HEK293T (cell line): Measurements from ENCODE around the gene M1AP.

ENCODE experiments used
- CTCF ChIA-PET: fragments of 350-600 bp; formaldehyde crosslinking; extraction: SDS; loops from one replicate; lab custom pipeline; 2021; ENCODE audit warnings: antibody characterized with exemption, inconsistent platforms; lab: Yijun Ruan, JAX
- POLR2A ChIA-PET: fragments of 350-600 bp; formaldehyde crosslinking; extraction: SDS; loops from one replicate; lab custom pipeline; 2020; ENCODE audit warnings: antibody characterized with exemption, inconsistent platforms; lab: Yijun Ruan, JAX
- DNase-seq: peaks from one replicate; pipeline ENCODE4 v3.0.0; 2012; ENCODE audit warnings: mixed read lengths; ENCODE audit errors: extremely low spot score
- ARNT ChIP-seq: fragments of 450-650 bp; IDR thresholded peaks from 2 replicates; pipeline ENCODE4 v1.6.1; 2017; ENCODE audit warnings: mild to moderate bottlenecking
- BHLHE40 ChIP-seq: fragments of 450-650 bp; IDR thresholded peaks from 2 replicates; pipeline ENCODE4 v1.6.1; 2016; ENCODE audit warnings: mild to moderate bottlenecking, moderate library complexity, borderline replicate concordance
- CTBP1 ChIP-seq: fragments of 450-650 bp; IDR thresholded peaks from 2 replicates; pipeline ENCODE4 v1.6.1; 2016; ENCODE audit warnings: borderline replicate concordance
- ELF4 ChIP-seq: fragments of 450-650 bp; IDR thresholded peaks from 2 replicates; pipeline ENCODE4 v1.6.1; 2017; ENCODE audit warnings: antibody characterized with exemption
- FOXA1 ChIP-seq: fragments of 450-650 bp; IDR thresholded peaks from 2 replicates; pipeline ENCODE4 v1.6.1; 2016; ENCODE audit warnings: mild to moderate bottlenecking
- FOXK2 ChIP-seq: fragments of 450-650 bp; IDR thresholded peaks from 2 replicates; pipeline ENCODE4 v1.6.1; 2016; ENCODE audit warnings: mild to moderate bottlenecking
- FOXM1 ChIP-seq: fragments of 450-650 bp; IDR thresholded peaks from 2 replicates; pipeline ENCODE4 v1.6.1; 2017; ENCODE audit warnings: mild to moderate bottlenecking, borderline replicate concordance
- HDGF ChIP-seq: fragments of 450-650 bp; IDR thresholded peaks from 2 replicates; pipeline ENCODE4 v1.6.1; 2017; ENCODE audit warnings: antibody characterized with exemption, borderline replicate concordance
- L3MBTL2 ChIP-seq: fragments of 450-650 bp; conservative IDR thresholded peaks from 2 replicates; pipeline ENCODE4 v1.6.1; 2016; ENCODE audit warnings: mild to moderate bottlenecking
- LEF1 ChIP-seq: fragments of 450-650 bp; IDR thresholded peaks from 2 replicates; pipeline ENCODE4 v1.6.1; 2017; ENCODE audit warnings: mild to moderate bottlenecking, borderline replicate concordance
- NFRKB ChIP-seq: fragments of 450-650 bp; IDR thresholded peaks from 2 replicates; pipeline ENCODE4 v1.6.1; 2016; ENCODE audit warnings: mild to moderate bottlenecking, moderate library complexity
- PKNOX1 ChIP-seq: fragments of 450-650 bp; IDR thresholded peaks from 2 replicates; pipeline ENCODE4 v1.6.1; 2016
- SP1 ChIP-seq: fragments of 450-650 bp; IDR thresholded peaks from 2 replicates; pipeline ENCODE4 v1.6.1; 2017
- SUZ12 ChIP-seq: fragments of 450-650 bp; IDR thresholded peaks from 2 replicates; pipeline ENCODE4 v1.6.1; 2016; ENCODE audit warnings: mild to moderate bottlenecking
- TARDBP ChIP-seq: fragments of 450-650 bp; IDR thresholded peaks from 2 replicates; pipeline ENCODE4 v1.6.1; 2016
- ZNF384 ChIP-seq: fragments of 450-650 bp; IDR thresholded peaks from 2 replicates; pipeline ENCODE4 v1.6.1; 2016

M1AP gene

GRCh38 chr2:74619651-74620297 lies 28.4 kb downstream of the M1AP start:
- CTCF ChIA-PET = no interaction called here
- POLR2A ChIA-PET = no interaction called here
- no peak for DNase-seq
- TF ChIP-seq PKNOX1 (no peak), TARDBP (no peak), NFRKB (no peak), SUZ12 (no peak), SP1 (no peak)

- no peak for DNase-seq
- no peak for TF ChIP-seq LEF1
- no peak for TF ChIP-seq HDGF
- CTCF ChIA-PET = interaction anchor here (1.0 kb wide), 1 partner anchor 15 kb away, joined by 3 read pairs; no protein-coding TSS in a partner anchor
- POLR2A ChIA-PET = interaction anchor here (1.0 kb wide), 1 partner anchor 145 kb away, joined by 3 read pairs; no protein-coding TSS in a partner anchor
Observed at GRCh38 chr2:74618410-74619083, 29.6 kb downstream of the M1AP start.

GRCh38 chr2:74617122-74617521 lies 31.0 kb downstream of the M1AP start:
- CTCF ChIA-PET = no interaction called here
- no peak for DNase-seq
- no peak for TF ChIP-seq ZNF384
- TF ChIP-seq NFRKB = no peak
- TF ChIP-seq TARDBP = no peak
- no peak for TF ChIP-seq FOXK2
- no peak for TF ChIP-seq FOXA1
- no peak for TF ChIP-seq BHLHE40
- TF ChIP-seq SUZ12 = no peak
- no peak for TF ChIP-seq LEF1
- no peak for TF ChIP-seq PKNOX1
- TF ChIP-seq L3MBTL2 = no peak
- no peak for TF ChIP-seq FOXM1
- TF ChIP-seq ARNT = no peak
- TF ChIP-seq HDGF = no peak
- TF ChIP-seq SP1 = no peak
- POLR2A ChIA-PET = no interaction called here

- TF ChIP-seq FOXM1 (no peak), ZNF384 (no peak), L3MBTL2 (no peak), LEF1 (no peak), NFRKB (no peak), ARNT (no peak), BHLHE40 (no peak), PKNOX1 (no peak), TARDBP (no peak), HDGF (no peak), CTBP1 (no peak), FOXK2 (no peak), SP1 (no peak)
- ChIA-PET CTCF (no interaction called here), POLR2A (no interaction called here)
- no peak for DNase-seq
Observed at GRCh38 chr2:74606927-74607326, 41.2 kb downstream of the M1AP start.

GRCh38 chr2:74603282-74604000 lies 44.7 kb downstream of the M1AP start:
- ChIA-PET POLR2A (no interaction called here), CTCF (interaction anchor here (0.7 kb wide), 1 partner anchor 15 kb away, joined by 3 read pairs; no protein-coding TSS in a partner anchor)
- TF ChIP-seq ZNF384 (no peak), TARDBP (no peak), SP1 (no peak), L3MBTL2 (no peak), ARNT (no peak), FOXK2 (no peak), LEF1 (no peak), SUZ12 (no peak), FOXA1 (no peak), CTBP1 (no peak), ELF4 (no peak), HDGF (no peak), BHLHE40 (no peak), NFRKB (no peak)
- DNase-seq = no peak
